Smooth muscle cell (in vitro differentiated cells): ENCODE measurements around the gene TRIOBP. TPM values are rescaled to one million over a fixed set of nuclear protein-coding genes. Genes with fewer than 3 reads are reported as not detected.
A peak's percentile ranks its signal among the peaks of the same experiment; 100 is the strongest.

ENCODE experiments used
- DNase-seq: peaks from one replicate; lab custom pipeline; 2025; ENCODE audit not compliant: unreplicated experiment; lab: John Stamatoyannopoulos, UW
- H2AFZ ChIP-seq: fragments of 200-600 bp; sonication (generic); 2 replicates; pipeline ENCODE4 v1.6.0; 2016; ENCODE audit warnings: antibody characterized with exemption, low read depth, mild to moderate bottlenecking
- H3F3A ChIP-seq: fragments of 200-600 bp; sonication (generic); 2 replicates; pipeline ENCODE4 v1.6.0; 2017; ENCODE audit warnings: antibody characterized with exemption, low read depth
- H3K27ac ChIP-seq: fragments of 200-600 bp; sonication (generic); 2 replicates; pipeline ENCODE4 v1.5.1; 2016; ENCODE audit warnings: low read depth, mild to moderate bottlenecking
- H3K27me3 ChIP-seq: fragments of 200-600 bp; sonication (generic); 2 replicates; pipeline ENCODE4 v1.6.1; 2016; ENCODE audit warnings: low read depth, mild to moderate bottlenecking
- H3K36me3 ChIP-seq: fragments of 200-600 bp; sonication (generic); 2 replicates; pipeline ENCODE4 v1.5.1; 2016; ENCODE audit warnings: low read depth
- H3K4me1 ChIP-seq: fragments of 200-600 bp; sonication (generic); 2 replicates; pipeline ENCODE4 v1.5.1; 2016; ENCODE audit warnings: low read depth
- H3K4me2 ChIP-seq: fragments of 200-600 bp; sonication (generic); 2 replicates; pipeline ENCODE4 v1.6.0; 2016; ENCODE audit warnings: mild to moderate bottlenecking
- H3K4me3 ChIP-seq: fragments of 200-600 bp; sonication (generic); 2 replicates; pipeline ENCODE4 v1.5.1; 2016; ENCODE audit warnings: mild to moderate bottlenecking
- H3K79me2 ChIP-seq: fragments of 200-600 bp; sonication (generic); 2 replicates; pipeline ENCODE4 v1.6.0; 2016; ENCODE audit warnings: low read depth, mild to moderate bottlenecking
- H3K9ac ChIP-seq: fragments of 200-600 bp; sonication (generic); 2 replicates; pipeline ENCODE4 v1.6.0; 2016; ENCODE audit warnings: low read depth
- H3K9me3 ChIP-seq: fragments of 200-600 bp; sonication (generic); replicated peaks from 2 replicates; pipeline ENCODE4 v1.5.1; 2016; ENCODE audit warnings: low read depth
- H4K20me1 ChIP-seq: fragments of 200-600 bp; sonication (generic); 2 replicates; pipeline ENCODE4 v1.6.0; 2016; ENCODE audit warnings: low read depth
- WGBS: methylation state at CpG from one replicate; pipeline ENCODE4 v1.1.7; 2016; ENCODE audit warnings: low lambda C conversion rate; 5-methylcytosine and 5-hydroxymethylcytosine counted together
- polyA plus RNA-seq: library from polyadenylated mRNA; unstranded; fragments of >200 nt; fragmentation: Nextera tagmentation; extraction: Ambion mirVana; gene quantifications from 2 replicates; pipeline ENCODE4 v1.2.1, GENCODE V29; 2016
- total RNA-seq: library from RNA; depleted of rRNA; stranded (reverse); fragments of >200 nt; gene quantifications from 2 replicates; pipeline ENCODE4 v1.2.3, GENCODE V29; 2014
- TF ChIP-seq, protein P1 (sequence below): fragments of 200-600 bp; sonication (generic); IDR thresholded peaks from 2 replicates; pipeline ENCODE4 v1.5.1; 2017; ENCODE audit warnings: borderline replicate concordance, mild to moderate bottlenecking, antibody characterized with exemption; ENCODE audit not compliant: insufficient read depth, poor library complexity, severe bottlenecking

Gene TRIOBP
- total RNA-seq (39.8 and 44.6 TPM in 2 replicates), polyA plus RNA-seq (95.8 and 100 TPM in 2 replicates)

DNA sequence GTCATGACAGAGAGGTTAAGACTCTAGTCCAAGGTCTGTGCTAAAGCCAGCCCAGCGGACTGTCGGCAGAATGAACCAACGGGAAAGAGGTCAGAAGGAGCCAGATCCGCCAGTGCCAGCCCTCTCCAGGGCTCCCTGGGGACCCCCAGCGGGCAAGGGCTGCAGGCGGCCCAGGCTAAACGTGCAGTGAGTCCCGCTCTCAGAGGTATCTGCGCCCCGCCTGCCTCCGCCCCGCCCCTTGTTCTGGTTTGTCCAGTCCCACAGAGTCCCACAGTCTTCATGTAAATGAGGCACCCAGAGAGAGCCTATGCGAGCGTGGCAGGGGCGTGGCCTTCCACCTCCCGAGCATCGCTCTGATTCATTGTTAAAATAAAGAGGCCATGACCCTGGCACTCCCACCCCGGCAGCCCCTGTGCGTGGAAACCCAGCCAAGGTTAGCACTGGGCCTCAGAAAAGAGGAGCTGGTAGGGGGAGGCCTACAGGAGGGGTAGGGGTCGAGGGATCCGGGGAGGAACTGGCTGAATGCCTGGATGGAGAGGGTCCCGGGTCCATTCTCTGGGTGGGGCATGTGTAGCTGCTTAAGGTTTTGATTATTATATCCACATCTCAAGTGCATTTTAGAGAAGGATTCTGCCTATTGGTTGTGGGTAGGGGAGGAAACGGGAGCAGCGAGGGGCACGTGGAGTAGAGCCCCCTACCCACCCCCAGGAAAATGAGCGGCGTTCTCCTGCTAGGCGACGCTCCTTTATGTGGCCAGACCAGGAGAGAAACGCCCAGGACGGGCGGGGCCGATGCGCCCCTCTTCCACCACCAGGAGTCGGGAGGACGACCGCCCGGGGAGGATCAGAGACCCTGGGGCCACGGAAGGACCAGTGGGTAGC is at the start of gene TRIOBP:
TSS of gene TRIOBP (plus strand) at position 392 of the 881 bp plus-strand sequence. CDS start 4,318 bp downstream, outside the sequence.
- Histone ChIP-seq H3F3A (no peaks in the 10 kb centered on the region), H3K9ac (no peak within 1 kb of the TSS), H3K27me3 (no peaks in the 10 kb centered on the region), H3K4me2 (peak within 1 kb of the TSS; percentile 85), H3K79me2 (no peaks in the 10 kb centered on the region), H4K20me1 (peaks cover 7% of the 10 kb centered on the region), H3K9me3 (no peaks in the 10 kb centered on the region), H3K36me3 (no peaks in the 10 kb centered on the region), H3K4me3 (peak within 1 kb of the TSS; percentile 50), H3K4me1 (no peaks in the 10 kb centered on the region), H2AFZ (no peak within 1 kb of the TSS), H3K27ac (no peak within 1 kb of the TSS)
- WGBS, result 3% methylated on average over 35 of the region's 39 CpGs
- peak; percentile 89 for DNase-seq
- TF ChIP-seq, protein P1, sequence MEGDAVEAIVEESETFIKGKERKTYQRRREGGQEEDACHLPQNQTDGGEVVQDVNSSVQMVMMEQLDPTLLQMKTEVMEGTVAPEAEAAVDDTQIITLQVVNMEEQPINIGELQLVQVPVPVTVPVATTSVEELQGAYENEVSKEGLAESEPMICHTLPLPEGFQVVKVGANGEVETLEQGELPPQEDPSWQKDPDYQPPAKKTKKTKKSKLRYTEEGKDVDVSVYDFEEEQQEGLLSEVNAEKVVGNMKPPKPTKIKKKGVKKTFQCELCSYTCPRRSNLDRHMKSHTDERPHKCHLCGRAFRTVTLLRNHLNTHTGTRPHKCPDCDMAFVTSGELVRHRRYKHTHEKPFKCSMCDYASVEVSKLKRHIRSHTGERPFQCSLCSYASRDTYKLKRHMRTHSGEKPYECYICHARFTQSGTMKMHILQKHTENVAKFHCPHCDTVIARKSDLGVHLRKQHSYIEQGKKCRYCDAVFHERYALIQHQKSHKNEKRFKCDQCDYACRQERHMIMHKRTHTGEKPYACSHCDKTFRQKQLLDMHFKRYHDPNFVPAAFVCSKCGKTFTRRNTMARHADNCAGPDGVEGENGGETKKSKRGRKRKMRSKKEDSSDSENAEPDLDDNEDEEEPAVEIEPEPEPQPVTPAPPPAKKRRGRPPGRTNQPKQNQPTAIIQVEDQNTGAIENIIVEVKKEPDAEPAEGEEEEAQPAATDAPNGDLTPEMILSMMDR, result peak; percentile 41

GRCh38 chr22:37647317-37647716 is 49.5 kb upstream of the TRIOBP start:
- Histone ChIP-seq H2AFZ (no peak overlapping the region), H4K20me1 (peaks cover 7% of the 10 kb centered on the region), H3K9me3 (no peaks in the 10 kb centered on the region), H3F3A (no peaks in the 10 kb centered on the region), H3K36me3 (no peaks in the 10 kb centered on the region), H3K4me1 (no peaks in the 10 kb centered on the region), H3K9ac (no peak overlapping the region), H3K27ac (no peak overlapping the region), H3K79me2 (no peaks in the 10 kb centered on the region), H3K4me2 (no peak overlapping the region), H3K4me3 (no peak overlapping the region), H3K27me3 (no peaks in the 10 kb centered on the region)
- DNase-seq, result no peak
- 99% methylated on average over 9 of the region's 9 CpGs for WGBS
- TF ChIP-seq, protein P1, result no peak

GRCh38 chr22:37647928-37648327 is 48.9 kb upstream of the TRIOBP start:
- Histone ChIP-seq H4K20me1 (peaks cover 7% of the 10 kb centered on the region), H3K27me3 (no peaks in the 10 kb centered on the region), H3K9ac (no peak overlapping the region), H2AFZ (no peak overlapping the region), H3K79me2 (no peaks in the 10 kb centered on the region), H3F3A (no peaks in the 10 kb centered on the region), H3K9me3 (no peaks in the 10 kb centered on the region), H3K4me1 (no peaks in the 10 kb centered on the region), H3K4me3 (no peak overlapping the region), H3K36me3 (no peaks in the 10 kb centered on the region), H3K27ac (no peak overlapping the region), H3K4me2 (no peak overlapping the region)
- no peak for DNase-seq
- WGBS, result 97% methylated on average over 9 of the region's 9 CpGs
- TF ChIP-seq, protein P1, result no peak
